H1 (cell line): ENCODE data around the gene HS6ST1. TPM values are rescaled to one million over a fixed set of nuclear protein-coding genes. Genes with fewer than 3 reads are reported as not detected.

Experiments used
- TBP ChIP-seq: IDR thresholded peaks from 2 replicates; pipeline ENCODE4 v1.6.1; 2011; ENCODE audit warnings: low read depth, low read length, improper control_type of control experiment
- polyA plus RNA-seq, 7 experiments: library from polyadenylated mRNA; depleted of rRNA in 3 of 7; stranded (reverse) in 5 of 7; unstranded in 2 of 7; fragments of >200 nt in 5 of 7; fragments of 200-250 nt in 2 of 7; gene quantifications; 1 replicate in 5 of 7; 2 replicates in 1 of 7; 4 replicates in 1 of 7; pipeline versions ENCODE4 v1.2.1 to v1.2.3, GENCODE V29; 2011 to 2013; ENCODE audit warnings: missing spikeins in 2 of 7, mixed read lengths in 2 of 7
- total RNA-seq: library from RNA; stranded (reverse); fragmentation: NEBNext Ultra II Directional; extraction: Animal tissue kit (Norgen Biotek cat#: 25700); gene quantifications from 2 replicates; pipeline ENCODE4 v1.2.1, GENCODE V29; 2021

HS6ST1 gene
- total and polyA plus RNA-seq, 2 of the 8 experiments (the other 6 are each of a cell fraction or from before 2014, with no cell fraction given): 37.4 to 74.6 TPM

- TF ChIP-seq TBP: no peak
- TF ChIP-seq, all 59 proteins: peak for 0
These were observed 26.9 kb upstream of the HS6ST1 start (continued) for GRCh38 chr2:128345436-128346165.
